Activated CD8-positive, alpha-beta memory T cell treated with anti-CD3 and anti-CD28 coated beads, Interleukin-2, amount 50 U/mL, for 24 hours (primary cell): ENCODE results near the gene ESD.

Experiments
- DNase-seq: peaks from one replicate; pipeline ENCODE4 v3.0.0-alpha.2; 2020; ENCODE audit errors: extremely low read depth

The ESD gene

GRCh38 chr13:46745706-46746105, 51.3 kb downstream of the ESD start:
- no peak for DNase-seq

- no peak for DNase-seq
Observed at GRCh38 chr13:46745062-46745461, 51.9 kb downstream of the ESD start.

DNA sequence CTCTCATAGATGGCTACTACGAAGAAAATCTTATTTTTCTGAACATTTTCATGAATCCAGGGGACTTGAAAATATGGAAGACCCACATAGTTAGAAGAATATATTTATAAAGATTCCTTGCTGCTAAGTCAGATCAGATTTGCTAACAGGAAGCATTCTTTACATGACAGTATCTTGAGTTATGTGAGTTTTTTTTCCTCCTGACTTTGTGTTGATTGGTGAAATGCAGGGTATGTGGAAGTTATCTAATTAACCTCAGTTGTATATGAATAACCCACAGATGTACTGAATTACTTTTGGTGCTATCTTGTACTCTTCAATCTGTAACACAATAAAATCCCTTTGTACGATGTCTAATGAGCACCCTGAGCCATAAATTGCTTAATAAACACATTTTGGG, 53.8 kb downstream of the ESD start:
- no peak for DNase-seq

GRCh38 chr13:46739447-46740098, 57.4 kb downstream of the ESD start:
- no peak for DNase-seq

DNA sequence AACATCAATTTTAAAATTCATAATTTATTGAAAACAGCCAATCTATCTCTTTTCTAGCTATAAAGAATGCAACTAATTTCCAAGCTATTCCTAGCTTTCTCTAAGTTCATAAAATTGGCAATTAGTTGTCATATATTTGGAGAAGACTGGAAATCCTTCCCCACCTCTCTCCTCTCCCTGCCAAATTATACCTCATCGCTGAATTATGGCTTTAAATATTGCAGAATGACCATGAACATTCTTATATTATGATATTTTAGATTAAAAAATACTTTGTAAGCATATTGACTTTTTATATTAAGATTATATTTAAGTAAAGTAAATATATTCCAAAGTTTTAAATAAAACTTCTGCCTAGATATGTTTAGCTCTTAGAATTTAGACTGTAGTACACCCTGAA, 58.2 kb downstream of the ESD start:
- no peak for DNase-seq

GRCh38 chr13:46738055-46738454, 58.9 kb downstream of the ESD start:
- DNase-seq = no peak

DNA sequence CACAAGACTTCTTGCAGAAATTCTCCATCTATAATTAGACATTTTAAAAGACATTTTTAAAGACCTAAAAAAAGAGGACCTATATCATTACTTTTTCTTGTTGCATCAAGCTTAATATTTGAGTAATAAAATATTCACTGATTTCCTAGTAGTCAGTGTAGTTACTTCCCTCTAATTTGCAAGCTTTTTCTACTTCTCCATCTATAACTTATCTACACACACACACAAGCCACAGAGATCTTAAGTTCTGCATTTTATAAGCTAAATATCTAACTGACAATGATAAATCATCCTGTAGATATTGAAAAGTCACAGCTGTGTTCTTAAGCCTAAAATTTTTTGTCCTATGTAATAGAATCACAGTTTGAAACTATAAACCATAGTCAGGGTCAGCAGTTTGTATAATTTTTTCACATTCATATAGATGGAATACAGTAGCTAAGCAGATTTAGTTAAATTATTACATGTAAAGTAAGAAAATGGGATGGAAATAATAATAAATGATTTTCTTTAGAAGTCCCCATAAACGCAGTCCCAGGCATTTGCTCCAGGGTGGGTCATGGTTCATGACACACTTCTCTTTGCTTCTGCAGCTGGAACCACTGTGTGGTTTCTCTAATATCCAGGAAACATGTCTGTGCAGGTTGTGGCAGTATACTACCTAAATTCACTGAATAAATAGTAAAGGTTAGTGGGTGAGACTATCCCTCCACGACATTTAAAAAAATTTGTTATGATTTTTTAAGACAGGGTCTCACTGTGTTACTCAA, 60.2 kb downstream of the ESD start:
- DNase-seq = no peak

DNA sequence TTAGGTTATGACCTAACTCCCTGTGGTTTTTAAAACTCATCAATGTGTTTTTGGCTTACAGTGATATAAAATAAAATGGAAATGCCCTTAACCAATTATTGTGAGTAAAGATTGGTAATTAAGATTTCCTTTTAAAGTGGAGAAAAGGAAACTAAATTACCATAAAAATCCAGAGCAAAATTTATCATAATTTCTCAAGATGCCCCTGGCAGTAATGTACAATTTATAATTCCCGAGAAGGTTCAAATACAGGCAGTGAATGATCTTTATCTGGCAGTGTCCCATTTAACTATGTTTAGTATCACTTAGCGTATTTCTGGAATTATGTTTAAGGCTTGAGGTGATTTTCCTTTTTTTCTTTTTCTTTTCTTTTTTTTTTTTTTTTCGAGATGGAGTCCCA, 61.5 kb downstream of the ESD start:
- no peak for DNase-seq

DNA sequence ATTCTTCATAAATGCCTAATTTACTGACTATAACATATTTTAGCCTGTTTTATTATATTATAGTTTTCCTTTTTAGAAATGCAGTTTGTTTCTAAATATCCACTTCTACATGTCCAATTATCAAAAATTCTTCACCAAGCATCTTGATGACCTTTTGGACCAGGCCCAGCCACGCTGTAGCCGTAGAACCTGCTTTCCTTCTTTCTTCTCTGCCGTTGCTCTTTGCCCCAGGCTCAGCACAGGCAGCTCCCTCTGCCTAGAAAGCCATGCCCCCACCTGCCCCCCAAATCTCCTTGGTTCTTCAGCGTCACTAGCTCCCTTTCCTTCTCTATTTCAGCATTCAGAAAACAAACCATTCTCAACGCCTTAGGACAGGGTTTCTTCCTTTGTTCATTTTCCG, 65.4 kb downstream of the ESD start:
- DNase-seq = no peak

DNA sequence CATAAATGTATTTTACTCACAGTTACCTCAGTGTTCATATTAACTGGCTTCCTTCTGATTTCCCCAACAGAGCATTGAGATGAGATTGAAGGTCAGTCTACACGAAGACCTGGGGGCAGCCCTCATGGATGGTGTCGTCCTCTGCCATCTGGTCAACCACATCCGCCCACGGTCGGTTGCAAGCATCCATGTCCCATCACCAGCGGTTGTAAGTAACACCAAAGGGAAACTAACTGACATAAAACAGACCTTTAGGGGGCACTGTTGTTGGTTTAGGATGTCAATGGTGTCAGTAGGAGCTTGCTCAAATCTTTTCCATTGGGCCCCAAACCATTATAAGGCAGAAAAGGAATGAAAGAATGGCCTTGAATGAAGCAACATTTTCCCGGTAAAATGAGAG, 68.2 kb downstream of the ESD start:
- DNase-seq = no peak

DNA sequence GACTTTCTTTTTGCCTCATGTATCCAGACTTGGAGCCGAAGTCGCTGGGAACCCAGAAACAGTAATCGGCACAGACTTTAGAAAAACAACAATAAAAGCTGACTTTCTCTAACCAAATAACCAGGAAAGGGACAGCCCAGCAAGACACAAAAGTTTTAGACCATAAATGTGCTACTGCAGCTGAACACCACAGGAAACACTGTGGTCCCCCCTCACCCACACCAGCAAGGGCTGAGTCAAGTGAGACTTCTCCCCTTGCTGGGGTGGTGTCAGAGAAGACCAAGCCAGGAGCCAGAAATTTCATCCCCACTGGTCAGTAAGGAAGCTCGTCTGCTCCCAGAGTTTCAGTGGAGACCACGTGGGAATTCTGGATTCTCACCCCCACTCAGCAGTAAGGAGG, 70.6 kb downstream of the ESD start:
- no peak for DNase-seq
